NCI-H2196 (cell line): Measurements from ENCODE around the gene PCBP1.
A peak's percentile ranks its signal among the peaks of the same experiment; 100 is the strongest.
"Not testable (repeated sequence)": the region's sequence is repeated elsewhere in the genome, so short reads cannot be mapped to it uniquely, and the experiment has no call there.

Source experiments
- DNase-seq: peaks from one replicate; lab custom pipeline; 2025; ENCODE audit not compliant: unreplicated experiment; lab: John Stamatoyannopoulos, UW

The PCBP1 gene

DNA sequence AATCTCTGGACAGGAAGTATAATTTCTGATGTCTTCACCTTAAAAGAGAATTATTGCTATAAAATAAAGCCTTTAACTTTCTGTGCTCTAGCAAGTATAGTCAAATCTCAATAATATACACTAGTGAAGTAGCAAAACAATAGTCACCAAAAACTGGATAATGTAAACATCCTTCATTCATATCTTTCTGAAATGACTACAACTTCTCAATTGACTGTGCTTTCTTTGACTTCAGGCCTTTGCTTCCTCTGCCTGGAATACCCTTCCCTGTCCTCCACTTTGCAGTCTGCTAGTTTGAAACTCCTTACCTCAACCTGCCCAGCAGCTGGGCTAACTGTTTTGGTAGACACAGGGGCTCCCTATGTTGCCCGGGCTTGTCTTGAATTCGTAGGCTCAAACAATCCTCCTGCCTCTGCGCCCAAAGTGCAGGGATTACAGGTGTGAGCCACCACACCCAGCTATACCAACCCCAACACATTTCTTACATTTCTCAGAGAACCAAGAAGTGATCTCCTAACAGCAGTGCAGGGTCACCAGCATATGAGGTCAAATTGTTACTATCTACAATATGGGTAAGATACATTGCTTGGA lies 6.6 kb upstream of the PCBP1 start:
- no peak for DNase-seq

DNA sequence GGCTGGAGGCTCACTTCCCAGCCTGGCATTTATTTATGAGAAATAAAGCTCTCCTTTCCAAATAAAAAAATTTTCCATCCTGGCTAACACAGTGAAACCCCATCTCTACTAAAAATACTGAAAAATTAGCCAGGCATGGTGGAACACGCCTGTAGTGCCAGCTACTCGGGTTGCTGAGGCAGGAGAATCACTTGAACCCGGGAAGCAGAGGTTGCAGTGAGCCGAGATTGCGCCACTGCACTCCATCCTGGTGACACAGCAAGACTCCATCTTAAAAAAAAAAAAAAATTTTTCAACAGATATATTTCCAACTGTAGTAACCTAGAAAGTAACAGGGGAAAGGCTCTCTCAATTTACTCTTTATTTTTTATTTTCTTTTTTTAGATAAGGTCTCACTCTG lies 6.1 kb upstream of the PCBP1 start:
- DNase-seq = no peak

DNA sequence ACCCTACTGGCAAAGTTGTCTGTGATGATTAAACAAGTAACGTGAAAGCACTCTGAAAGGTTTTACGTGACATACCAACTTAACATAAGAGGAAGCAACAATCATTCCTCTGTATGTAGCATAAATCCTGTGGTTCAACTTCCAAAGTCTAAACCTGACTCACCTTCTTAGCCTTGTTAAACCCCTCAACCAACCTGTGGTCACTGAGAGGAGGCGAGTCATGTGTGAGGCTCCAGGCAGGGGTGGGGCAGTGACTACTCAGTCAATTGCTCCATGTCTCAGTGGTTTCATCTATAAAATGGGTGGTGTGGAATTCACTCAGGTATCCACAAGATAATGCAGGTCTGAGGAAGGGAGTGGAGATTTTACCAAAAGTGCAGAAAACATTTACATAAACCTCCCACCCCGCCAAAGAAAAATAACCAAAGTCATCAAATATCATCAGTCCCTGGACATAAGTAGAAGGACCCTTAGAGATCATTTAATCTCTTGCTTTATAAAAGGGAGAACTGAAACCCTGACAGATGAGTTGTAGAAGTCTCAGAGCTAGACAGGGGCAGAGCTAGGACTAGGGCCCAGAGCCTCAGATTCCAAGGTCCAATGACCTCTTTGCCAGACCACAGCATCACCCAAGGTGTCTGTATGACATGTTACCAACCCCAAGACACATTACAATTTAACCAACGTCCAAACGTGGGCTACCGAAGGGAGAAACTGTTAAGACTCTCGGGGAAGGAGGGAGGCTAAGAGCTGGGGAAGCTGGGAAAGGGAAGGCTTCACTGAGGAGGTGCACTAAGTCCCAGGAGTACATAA lies 3.7 kb upstream of the PCBP1 start:
- DNase-seq = no peak

DNA sequence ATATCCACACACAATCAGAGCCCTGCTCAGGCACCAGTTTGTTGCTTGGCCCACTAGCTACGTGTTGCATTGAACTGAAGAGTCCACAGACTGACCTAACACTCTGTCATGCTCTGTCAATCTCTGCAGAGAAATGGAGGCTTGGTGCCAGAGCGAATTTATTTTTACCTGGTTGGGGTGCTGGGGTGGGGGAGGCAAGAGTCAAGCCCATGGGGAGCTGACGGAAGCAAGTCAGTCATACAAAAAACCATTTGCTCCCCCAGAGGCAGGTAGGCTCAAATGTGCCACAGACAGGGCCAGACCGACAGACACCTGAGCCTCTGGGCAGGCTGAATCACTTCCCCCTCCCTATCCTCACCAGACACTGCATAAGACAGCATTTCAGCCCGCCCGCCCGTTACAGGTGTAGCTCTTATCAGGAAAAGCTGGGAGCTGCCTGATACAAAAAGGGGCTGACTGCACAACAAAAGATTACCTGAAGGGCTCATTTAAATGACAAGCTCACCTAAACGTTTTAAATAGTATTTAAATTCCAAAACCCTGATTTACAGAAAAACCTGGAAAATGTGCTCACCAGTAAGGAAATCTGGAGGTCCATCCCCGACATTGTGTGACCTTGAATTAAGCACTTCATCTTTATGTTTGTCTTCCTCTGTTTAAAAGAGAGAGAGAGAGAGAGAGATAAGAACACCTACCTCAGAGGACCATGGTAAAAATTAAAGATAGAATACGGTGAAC lies 2.1 kb upstream of the PCBP1 start:
- DNase-seq = peak; percentile 22

DNA sequence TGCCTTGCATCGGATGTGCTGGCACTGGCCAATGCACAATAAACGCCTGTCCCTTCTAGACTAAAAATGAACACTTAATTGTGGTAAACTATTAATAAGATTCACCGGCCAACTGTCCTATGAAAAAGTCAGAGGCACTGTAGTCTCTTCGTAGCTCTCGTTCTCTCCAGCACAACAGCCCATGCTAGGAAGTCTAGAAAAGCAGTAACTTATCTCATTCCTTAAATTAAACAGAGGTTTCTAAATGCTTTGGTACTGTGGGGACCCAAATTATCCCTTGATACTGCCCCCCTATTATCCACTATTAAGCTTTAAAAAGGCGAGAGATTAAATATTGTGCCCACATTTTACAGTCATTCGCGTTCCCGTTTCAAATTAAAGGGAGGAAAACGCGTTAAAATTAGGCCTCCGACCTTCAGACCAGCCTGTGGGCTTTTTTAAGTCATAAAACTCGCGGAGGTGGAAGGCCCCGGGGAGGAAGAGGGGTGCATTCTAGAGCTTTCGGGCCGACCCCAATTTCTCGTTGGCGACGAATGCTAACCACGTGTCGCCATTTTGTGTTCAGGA lies 1.5 kb upstream of the PCBP1 start:
- DNase-seq = no peak

DNA sequence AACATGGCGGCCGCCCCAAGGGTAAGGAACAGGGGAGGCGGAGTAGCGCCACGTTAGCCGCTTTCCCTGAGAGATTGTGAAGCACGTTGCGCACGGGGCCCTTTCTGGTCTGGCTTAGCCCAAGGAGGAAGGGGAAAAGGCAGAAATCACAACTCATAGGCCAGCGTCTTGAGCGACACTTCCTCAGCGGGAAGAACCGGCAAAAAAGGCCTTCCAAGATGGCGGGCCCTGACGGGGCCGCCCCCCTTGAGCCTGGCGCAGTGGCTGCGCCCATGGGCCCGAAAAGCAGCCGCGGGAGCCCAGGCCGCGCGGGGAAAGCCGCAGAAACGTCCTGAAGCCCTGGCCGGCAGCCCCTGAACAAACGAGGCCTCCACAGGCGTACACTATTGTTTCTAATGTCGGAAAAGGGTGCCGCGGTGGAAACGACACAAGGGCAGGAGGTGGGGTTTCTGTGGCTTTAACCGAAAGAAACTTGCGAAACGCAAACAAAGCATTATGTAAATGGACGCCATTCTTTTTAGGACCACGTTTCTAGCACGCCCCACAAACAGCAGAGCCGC lies 919 bp upstream of the PCBP1 start:
- DNase-seq = peak; percentile 50

DNA sequence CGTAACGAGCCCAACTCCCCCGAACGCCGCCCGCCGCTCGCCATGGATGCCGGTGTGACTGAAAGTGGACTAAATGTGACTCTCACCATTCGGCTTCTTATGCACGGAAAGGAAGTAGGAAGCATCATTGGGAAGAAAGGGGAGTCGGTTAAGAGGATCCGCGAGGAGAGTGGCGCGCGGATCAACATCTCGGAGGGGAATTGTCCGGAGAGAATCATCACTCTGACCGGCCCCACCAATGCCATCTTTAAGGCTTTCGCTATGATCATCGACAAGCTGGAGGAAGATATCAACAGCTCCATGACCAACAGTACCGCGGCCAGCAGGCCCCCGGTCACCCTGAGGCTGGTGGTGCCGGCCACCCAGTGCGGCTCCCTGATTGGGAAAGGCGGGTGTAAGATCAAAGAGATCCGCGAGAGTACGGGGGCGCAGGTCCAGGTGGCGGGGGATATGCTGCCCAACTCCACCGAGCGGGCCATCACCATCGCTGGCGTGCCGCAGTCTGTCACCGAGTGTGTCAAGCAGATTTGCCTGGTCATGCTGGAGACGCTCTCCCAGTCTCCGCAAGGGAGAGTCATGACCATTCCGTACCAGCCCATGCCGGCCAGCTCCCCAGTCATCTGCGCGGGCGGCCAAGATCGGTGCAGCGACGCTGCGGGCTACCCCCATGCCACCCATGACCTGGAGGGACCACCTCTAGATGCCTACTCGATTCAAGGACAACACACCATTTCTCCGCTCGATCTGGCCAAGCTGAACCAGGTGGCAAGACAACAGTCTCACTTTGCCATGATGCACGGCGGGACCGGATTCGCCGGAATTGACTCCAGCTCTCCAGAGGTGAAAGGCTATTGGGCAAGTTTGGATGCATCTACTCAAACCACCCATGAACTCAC lies 673 bp downstream of the PCBP1 start:
- DNase-seq = peak; percentile 48

DNA sequence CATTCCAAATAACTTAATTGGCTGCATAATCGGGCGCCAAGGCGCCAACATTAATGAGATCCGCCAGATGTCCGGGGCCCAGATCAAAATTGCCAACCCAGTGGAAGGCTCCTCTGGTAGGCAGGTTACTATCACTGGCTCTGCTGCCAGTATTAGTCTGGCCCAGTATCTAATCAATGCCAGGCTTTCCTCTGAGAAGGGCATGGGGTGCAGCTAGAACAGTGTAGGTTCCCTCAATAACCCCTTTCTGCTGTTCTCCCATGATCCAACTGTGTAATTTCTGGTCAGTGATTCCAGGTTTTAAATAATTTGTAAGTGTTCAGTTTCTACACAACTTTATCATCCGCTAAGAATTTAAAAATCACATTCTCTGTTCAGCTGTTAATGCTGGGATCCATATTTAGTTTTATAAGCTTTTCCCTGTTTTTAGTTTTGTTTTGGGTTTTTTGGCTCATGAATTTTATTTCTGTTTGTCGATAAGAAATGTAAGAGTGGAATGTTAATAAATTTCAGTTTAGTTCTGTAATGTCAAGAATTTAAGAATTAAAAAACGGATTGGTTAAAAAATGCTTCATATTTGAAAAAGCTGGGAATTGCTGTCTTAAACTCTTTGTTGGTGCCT lies 1.4 kb downstream of the PCBP1 start:
- DNase-seq = no peak

DNA sequence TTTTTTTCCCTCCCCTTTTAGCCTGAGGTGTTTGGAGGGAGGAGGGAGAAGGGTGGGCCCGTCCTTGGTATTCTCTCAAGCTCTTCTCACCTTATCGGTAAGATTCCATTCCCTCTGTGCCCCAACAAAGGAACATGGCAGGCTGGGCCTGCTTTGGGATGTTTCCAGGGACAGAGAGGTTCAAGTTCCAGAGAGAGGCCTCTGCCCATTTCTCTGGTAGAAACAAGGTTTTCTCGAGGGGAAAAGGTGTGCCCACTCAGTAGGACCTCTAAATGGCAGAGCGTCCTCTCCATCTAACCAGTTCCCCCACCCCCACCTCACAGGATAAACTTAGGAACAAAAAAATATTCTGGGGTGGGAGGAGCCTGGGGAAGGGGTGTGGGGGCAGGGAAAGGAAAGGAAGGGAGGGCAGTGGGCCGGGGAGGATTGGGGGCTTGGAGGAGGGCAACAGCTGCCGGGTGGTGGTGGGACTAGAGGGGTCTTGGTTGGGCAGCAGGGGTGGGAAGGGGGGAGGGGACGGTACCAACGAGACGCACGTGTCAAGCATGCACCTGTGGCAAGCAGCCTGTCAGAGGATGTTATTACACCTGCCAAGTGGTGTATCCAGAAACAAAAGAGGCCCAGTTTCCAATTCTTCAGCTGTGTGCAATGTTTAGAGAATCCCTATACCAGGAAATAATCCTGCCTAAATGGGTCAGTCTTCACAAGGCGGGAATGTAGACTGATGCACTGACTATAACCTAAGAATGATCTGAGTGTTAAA lies 2.1 kb downstream of the PCBP1 start:
- DNase-seq = peak; percentile 57

DNA sequence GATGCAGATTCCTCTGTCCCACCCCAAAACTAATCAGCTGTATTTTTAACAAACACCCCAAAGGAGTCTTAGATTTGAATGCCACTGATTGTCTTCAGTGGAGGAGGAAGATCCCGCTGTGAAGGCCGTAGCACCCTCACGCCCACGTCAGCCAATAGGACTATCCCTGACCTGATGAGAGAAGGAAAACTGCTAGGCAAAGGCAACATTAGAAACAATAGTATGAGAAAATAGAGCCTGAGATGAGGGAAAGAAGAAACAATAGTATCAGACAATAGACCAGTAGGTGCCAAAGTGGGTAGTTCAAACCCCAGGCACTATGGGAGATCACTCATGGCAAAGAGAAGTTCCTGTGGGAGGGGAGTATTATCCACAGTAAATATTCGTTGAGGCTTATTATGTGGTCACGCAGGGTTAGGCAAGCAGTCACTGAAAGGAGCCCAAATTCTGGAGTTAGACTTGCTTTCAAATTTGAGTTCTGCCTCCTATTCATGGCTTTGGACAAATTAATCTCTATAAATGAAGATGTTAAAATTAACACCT lies 2.8 kb downstream of the PCBP1 start:
- DNase-seq = no peak

DNA sequence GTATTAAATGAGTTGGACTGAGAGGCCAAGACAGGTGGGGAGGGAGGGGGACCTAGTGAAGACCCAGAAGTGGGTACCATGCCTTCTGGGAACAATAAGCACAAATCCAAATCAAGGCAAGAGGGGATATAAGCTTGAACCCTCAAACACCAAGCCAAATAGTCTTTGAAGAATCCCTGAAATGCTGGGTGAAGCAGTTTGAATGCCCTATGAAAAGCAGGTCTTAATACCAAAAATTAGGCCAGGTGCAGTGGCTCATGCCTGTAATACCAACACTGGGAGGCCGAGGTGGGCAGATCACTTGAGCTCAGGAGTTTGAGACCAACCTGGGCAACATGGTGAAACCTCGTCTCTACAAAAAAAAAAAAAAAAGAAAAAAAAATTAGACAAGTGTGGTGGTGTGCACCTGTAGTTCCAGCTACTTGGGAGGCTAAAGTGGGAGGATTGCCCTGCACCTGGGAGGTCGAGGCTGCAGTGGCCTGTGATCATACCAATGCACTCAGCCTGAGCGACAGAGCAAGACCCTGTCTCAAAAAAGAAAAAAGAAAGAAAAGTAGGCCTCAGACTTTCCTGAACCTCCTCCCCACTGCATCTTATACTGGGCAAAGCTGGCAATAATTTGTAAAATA lies 3.5 kb downstream of the PCBP1 start:
- no peak for DNase-seq

DNA sequence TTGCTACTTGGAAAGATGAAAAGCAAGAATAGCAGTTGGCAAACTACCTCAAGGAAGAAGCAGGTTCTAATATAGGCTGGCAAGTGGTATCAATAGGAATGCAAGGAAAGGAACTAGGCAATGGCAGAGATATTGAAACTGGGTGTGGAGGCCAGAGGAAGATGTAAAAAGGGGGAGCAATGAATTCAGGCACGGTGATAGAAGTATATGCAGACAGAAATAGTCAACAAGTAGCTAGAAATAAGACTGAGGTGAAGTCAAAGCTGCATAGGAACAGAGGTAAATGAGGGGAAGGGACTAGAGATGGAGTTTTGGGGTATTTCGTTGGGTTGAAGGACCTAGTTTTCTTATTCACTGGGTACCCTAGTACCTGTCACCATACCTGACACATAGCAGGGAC lies 4.1 kb downstream of the PCBP1 start:
- DNase-seq = no peak

DNA sequence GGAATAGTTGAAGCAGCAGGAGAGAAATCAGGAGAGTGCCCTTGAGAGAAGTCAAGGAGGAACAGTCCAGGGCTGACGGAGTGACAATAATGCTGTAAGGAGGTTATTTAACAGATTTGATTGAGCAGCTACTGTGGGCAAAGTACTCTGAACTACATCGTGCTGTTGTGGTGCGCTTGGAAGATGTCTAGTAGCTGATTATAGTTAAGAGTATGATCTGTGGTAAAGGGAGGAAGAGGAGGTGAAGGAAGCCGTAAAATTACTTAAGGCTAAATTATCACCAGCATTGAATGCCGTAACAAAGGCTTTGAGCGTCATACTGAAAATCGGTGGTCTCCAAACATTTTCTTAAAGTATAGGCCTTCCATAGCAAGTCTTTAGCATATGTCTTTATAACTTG lies 4.5 kb downstream of the PCBP1 start:
- no peak for DNase-seq

DNA sequence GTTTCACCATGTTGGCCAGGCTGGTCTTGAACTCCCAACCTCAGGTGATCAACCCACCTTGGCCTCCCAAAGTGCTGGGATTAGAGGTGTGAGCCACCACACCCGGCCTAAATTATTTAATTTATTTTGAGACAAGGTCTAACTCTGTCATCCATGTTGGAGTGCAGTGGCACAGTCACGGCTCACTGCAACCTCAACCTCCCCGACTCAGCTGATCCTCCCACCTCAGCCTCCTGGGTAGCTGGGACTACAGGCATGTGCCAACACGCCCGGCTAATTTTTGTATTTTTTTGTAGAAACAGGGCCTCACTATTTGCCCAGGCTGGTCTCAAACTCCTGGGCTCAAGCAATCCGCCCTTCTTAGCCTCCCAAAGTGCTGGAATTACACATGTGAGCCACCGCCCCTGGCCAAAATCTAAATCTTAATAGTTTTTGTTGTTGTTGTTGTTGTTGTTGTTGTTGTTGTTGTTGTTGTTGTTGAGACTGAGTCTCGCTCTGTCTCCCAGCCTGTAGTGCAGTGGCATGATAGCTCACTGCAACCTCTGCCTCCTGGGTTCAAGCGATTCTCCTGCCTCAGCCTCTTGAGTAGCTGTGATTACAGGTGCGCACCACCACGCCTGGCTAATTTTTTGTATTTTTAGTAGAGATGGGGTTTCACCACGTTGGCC lies 5.4 kb downstream of the PCBP1 start:
- DNase-seq = not testable (repeated sequence)

DNA sequence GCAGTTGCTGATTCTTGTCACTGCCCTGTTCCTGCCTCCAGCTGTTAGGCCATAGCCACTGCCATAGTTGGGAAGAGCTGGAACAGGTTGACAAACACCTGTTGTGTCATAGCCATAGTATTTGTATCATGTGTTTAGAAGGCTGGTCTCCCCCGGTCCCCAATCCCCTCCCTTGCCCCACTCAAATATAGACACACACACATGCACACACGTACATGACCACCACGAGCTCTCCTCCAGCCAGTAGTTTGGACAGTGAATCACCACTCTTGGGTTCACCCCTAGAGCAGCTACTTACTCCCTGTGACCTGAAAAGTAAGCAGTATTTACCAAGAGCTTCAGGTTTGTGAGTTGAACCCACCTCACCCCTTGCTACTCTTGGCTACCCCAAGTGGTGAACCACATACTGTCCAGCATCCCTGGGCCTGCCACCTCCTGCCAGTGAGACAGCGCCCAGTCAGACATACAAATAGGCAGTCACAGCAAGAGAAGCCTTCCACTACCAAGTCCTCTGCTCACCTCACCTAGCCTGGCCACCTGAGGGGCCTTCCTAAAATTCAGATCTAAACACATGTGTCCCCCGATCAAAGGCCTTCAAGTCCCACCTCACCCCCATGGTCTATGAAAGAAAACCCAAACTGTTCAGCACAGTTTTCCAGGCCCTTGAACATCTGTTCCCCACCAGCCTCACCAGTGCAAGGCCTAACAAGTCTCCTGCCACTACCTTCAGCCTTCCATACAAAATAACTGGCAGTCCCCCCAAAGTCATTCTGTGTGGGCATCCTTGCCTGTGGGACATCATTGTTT lies 7.1 kb downstream of the PCBP1 start:
- DNase-seq = no peak

DNA sequence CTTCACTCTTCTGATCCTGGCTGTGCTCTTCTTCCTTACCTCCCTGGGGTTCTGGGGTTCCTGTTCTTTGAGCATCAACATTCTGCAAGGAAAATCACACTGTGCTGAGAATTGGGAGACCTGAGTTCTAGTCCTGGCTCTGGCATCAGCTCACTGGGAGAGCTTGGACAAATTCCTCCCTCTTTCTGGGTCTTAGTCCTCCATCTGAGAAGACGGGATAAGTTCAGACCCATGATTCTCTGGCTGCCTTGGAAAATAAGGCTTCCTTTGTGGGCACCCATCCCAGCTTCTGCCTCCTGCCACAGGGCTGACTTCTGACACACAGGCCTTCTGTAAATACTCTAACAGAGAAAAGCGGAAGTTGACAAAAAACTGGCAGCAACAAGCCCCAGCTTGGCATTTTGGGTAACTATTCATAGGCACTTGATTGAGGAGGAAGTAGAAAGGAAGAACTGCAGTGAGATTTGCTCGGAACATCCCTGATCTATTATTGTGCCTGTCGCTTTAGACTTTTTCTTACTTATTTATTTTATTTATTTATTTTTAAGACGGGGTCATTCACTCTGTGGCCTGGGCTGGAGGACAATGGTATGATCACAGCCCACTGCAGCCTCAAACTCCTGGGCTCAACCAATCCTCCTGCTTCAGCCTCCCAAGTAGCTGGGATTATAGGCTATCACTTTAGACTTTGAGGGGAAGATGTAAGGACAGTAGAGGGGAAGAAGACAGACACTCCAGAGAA lies 7.9 kb downstream of the PCBP1 start:
- DNase-seq = peak; percentile 10
